Neural cell (in vitro differentiated cells): ENCODE results near the gene COG7. TPM values are rescaled to one million over a fixed set of nuclear protein-coding genes. Genes with fewer than 3 reads are reported as not detected.

Experiments
- H2AFZ ChIP-seq: fragments of 200-600, 300-800 bp; sonication (generic), shearing (Covaris generic); 2 replicates; pipeline ENCODE4 v1.6.0; 2014; ENCODE audit warnings: low read depth, mild to moderate bottlenecking, antibody characterized with exemption, low read length, moderate library complexity
- H3F3A ChIP-seq: fragments of 200-600 bp; shearing (Covaris generic); 2 replicates; pipeline ENCODE4 v1.6.1; 2016; ENCODE audit warnings: mild to moderate bottlenecking, moderate library complexity, mixed read lengths, antibody characterized with exemption, low read length; ENCODE audit not compliant: insufficient read depth, poor library complexity, severe bottlenecking
- H3K27ac ChIP-seq: fragments of 200-600, 300-800 bp; sonication (generic), shearing (Covaris generic); 2 replicates; pipeline ENCODE4 v1.5.1; 2014; ENCODE audit warnings: mild to moderate bottlenecking, low read length, moderate library complexity
- H3K27me3 ChIP-seq: fragments of 300-800, 200-600 bp; sonication (generic), shearing (Covaris generic); 2 replicates; pipeline ENCODE4 v1.6.0; 2014; ENCODE audit warnings: mild to moderate bottlenecking, low read depth, low read length, moderate library complexity; ENCODE audit not compliant: insufficient read depth
- H3K36me3 ChIP-seq: fragments of 300-800, 200-600 bp; sonication (generic), shearing (Covaris generic); 2 replicates; pipeline ENCODE4 v1.5.1; 2014; ENCODE audit warnings: mild to moderate bottlenecking, antibody characterized with exemption, low read length, moderate library complexity; ENCODE audit not compliant: insufficient read depth
- H3K4me2 ChIP-seq: fragments of 300-800, 200-600 bp; sonication (generic), shearing (Covaris generic); 2 replicates; pipeline ENCODE4 v1.6.0; 2014; ENCODE audit warnings: mild to moderate bottlenecking, low read length
- H3K4me3 ChIP-seq: fragments of 300-800, 200-600 bp; sonication (generic), shearing (Covaris generic); 2 replicates; pipeline ENCODE4 v1.5.1; 2014; ENCODE audit warnings: mild to moderate bottlenecking, low read length, moderate library complexity
- H3K79me2 ChIP-seq: fragments of 200-600 bp; shearing (Covaris generic); replicated peaks from 2 replicates; pipeline ENCODE4 v1.6.0; 2014; ENCODE audit warnings: mild to moderate bottlenecking, low read length, moderate library complexity; ENCODE audit not compliant: insufficient read depth
- H3K9ac ChIP-seq: fragments of 300-800, 200-600 bp; sonication (generic), shearing (Covaris generic); 2 replicates; pipeline ENCODE4 v1.6.1; 2016; ENCODE audit warnings: mild to moderate bottlenecking, low read length, mixed read lengths
- H3K9me2 ChIP-seq: fragments of 200-600 bp; shearing (Covaris generic); 2 replicates; pipeline ENCODE4 v1.6.1; 2016; ENCODE audit warnings: mild to moderate bottlenecking, low read length, mixed read lengths; ENCODE audit not compliant: insufficient read depth
- H3K9me3 ChIP-seq: fragments of 200-600, 300-800 bp; sonication (generic), shearing (Covaris generic); 2 replicates; pipeline ENCODE4 v1.6.1; 2016; ENCODE audit warnings: mild to moderate bottlenecking, mixed run types, low read length, moderate library complexity, mixed read lengths
- H4K20me1 ChIP-seq: fragments of 200-600 bp; shearing (Covaris generic); 2 replicates; pipeline ENCODE4 v1.6.1; 2016; ENCODE audit warnings: mild to moderate bottlenecking, mixed run types; ENCODE audit not compliant: insufficient read depth
- EP300 ChIP-seq: fragments of 450-650 bp; conservative IDR thresholded peaks from 2 replicates; pipeline ENCODE4 v1.6.1; 2014; ENCODE audit warnings: antibody characterized with exemption, mild to moderate bottlenecking, moderate library complexity; ENCODE audit not compliant: poor library complexity, severe bottlenecking
- EZH2 ChIP-seq: fragments of 200-600, 300-800 bp; shearing (Covaris generic), sonication (generic); IDR thresholded peaks from 2 replicates; pipeline ENCODE4 v1.6.1; 2014; ENCODE audit warnings: antibody characterized with exemption, low read length, borderline replicate concordance, mild to moderate bottlenecking; ENCODE audit not compliant: insufficient read depth, poor library complexity, severe bottlenecking
- MXI1 ChIP-seq: fragments of 450-650 bp; conservative IDR thresholded peaks from 2 replicates; pipeline ENCODE4 v1.6.1; 2014; ENCODE audit warnings: antibody characterized with exemption, mild to moderate bottlenecking; ENCODE audit not compliant: poor library complexity, severe bottlenecking
- POLR2AphosphoS5 ChIP-seq: IDR thresholded peaks from 2 replicates; pipeline ENCODE4 v1.6.1; 2012
- RAD21 ChIP-seq: fragments of 450-650 bp; conservative IDR thresholded peaks from 2 replicates; pipeline ENCODE4 v1.6.1; 2014; ENCODE audit warnings: antibody characterized with exemption, mild to moderate bottlenecking, moderate library complexity
- SMC3 ChIP-seq: fragments of 450-650 bp; conservative IDR thresholded peaks from 2 replicates; pipeline ENCODE4 v1.6.1; 2014; ENCODE audit warnings: antibody characterized with exemption, mild to moderate bottlenecking, moderate library complexity; ENCODE audit not compliant: poor library complexity
- TAF1 ChIP-seq: IDR thresholded peaks from 2 replicates; pipeline ENCODE4 v1.6.1; 2012; ENCODE audit warnings: low read depth
- polyA plus RNA-seq: library from polyadenylated mRNA; depleted of rRNA; stranded (reverse); fragments of >200 nt; gene quantifications from 2 replicates; pipeline ENCODE4 v1.2.3, GENCODE V29; 2014
- TF ChIP-seq, protein P1 (sequence below): IDR thresholded peaks from 2 replicates; pipeline ENCODE4 v1.6.1; 2012; ENCODE audit warnings: borderline replicate concordance
- TF ChIP-seq, protein P2 (sequence below): fragments of 450-650 bp; IDR thresholded peaks from 2 replicates; pipeline ENCODE4 v1.5.1; 2014; ENCODE audit warnings: antibody characterized with exemption, mild to moderate bottlenecking, moderate library complexity; ENCODE audit not compliant: poor library complexity, severe bottlenecking

Gene COG7
- polyA plus RNA-seq, 1 donor from 2014 or later = 16.2 TPM

DNA sequence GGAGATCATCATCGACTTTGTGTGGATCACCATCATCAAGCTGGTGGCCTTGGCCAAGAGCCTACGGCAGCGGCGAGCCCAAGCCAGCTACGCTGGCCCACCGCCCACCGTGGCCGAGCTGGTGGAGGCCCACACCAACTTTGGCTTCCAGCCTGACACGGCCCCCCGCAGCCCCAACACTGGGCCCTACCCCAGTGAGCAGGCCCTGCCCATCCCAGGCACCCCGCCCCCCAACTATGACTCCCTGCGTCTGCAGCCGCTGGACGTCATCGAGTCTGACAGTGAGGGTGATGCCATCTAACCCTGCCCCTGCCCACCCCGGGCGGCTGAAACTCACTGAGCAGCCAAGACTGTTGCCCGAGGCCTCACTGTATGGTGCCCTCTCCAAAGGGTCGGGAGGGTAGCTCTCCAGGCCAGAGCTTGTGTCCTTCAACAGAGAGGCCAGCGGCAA lies 72.5 kb downstream of the COG7 start:
- Histone ChIP-seq H3K9ac (no peak overlapping the region), H3K4me2 (no peak overlapping the region), H3K9me3 (no peaks in the 10 kb centered on the region), H3K4me3 (no peak overlapping the region), H2AFZ (no peak overlapping the region), H3K36me3 (no peaks in the 10 kb centered on the region), H3K27ac (no peak overlapping the region), H3K9me2 (no peaks in the 10 kb centered on the region), H3F3A (no peaks in the 10 kb centered on the region), H4K20me1 (no peaks in the 10 kb centered on the region), H3K79me2 (no peaks in the 10 kb centered on the region), H3K27me3 (no peaks in the 10 kb centered on the region)
- TF ChIP-seq TAF1 = no peak
- no peak for TF ChIP-seq EP300
- TF ChIP-seq RAD21 = no peak
- TF ChIP-seq POLR2AphosphoS5 = no peak
- TF ChIP-seq, protein P1, sequence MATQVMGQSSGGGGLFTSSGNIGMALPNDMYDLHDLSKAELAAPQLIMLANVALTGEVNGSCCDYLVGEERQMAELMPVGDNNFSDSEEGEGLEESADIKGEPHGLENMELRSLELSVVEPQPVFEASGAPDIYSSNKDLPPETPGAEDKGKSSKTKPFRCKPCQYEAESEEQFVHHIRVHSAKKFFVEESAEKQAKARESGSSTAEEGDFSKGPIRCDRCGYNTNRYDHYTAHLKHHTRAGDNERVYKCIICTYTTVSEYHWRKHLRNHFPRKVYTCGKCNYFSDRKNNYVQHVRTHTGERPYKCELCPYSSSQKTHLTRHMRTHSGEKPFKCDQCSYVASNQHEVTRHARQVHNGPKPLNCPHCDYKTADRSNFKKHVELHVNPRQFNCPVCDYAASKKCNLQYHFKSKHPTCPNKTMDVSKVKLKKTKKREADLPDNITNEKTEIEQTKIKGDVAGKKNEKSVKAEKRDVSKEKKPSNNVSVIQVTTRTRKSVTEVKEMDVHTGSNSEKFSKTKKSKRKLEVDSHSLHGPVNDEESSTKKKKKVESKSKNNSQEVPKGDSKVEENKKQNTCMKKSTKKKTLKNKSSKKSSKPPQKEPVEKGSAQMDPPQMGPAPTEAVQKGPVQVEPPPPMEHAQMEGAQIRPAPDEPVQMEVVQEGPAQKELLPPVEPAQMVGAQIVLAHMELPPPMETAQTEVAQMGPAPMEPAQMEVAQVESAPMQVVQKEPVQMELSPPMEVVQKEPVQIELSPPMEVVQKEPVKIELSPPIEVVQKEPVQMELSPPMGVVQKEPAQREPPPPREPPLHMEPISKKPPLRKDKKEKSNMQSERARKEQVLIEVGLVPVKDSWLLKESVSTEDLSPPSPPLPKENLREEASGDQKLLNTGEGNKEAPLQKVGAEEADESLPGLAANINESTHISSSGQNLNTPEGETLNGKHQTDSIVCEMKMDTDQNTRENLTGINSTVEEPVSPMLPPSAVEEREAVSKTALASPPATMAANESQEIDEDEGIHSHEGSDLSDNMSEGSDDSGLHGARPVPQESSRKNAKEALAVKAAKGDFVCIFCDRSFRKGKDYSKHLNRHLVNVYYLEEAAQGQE = no peak
- TF ChIP-seq, protein P2, sequence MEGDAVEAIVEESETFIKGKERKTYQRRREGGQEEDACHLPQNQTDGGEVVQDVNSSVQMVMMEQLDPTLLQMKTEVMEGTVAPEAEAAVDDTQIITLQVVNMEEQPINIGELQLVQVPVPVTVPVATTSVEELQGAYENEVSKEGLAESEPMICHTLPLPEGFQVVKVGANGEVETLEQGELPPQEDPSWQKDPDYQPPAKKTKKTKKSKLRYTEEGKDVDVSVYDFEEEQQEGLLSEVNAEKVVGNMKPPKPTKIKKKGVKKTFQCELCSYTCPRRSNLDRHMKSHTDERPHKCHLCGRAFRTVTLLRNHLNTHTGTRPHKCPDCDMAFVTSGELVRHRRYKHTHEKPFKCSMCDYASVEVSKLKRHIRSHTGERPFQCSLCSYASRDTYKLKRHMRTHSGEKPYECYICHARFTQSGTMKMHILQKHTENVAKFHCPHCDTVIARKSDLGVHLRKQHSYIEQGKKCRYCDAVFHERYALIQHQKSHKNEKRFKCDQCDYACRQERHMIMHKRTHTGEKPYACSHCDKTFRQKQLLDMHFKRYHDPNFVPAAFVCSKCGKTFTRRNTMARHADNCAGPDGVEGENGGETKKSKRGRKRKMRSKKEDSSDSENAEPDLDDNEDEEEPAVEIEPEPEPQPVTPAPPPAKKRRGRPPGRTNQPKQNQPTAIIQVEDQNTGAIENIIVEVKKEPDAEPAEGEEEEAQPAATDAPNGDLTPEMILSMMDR = no peak
- no peak for TF ChIP-seq MXI1
- TF ChIP-seq SMC3 = no peak
- no peak for TF ChIP-seq EZH2

DNA sequence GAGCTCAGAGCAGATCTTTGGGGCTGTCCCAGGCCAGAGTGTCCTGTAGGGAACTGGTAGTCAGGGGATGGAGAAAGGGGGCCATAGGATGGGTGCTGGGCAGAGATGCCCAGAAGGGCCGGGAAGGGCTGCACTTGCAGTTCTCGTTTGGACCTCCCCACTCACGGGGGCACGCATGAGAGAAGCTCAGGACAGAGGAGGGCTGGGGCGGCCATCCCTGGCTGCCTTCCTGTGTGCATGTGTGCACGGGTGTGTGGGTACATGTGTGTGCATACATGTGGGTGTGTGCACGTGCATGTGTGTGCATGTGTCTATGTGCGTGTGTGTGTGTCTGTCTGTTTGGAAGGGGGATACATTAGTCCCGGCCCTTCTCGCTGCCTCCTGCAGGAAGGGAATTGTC lies 73.3 kb downstream of the COG7 start:
- H2AFZ ChIP-seq = no peak overlapping the region
- H4K20me1 ChIP-seq = no peaks in the 10 kb centered on the region
- H3K27ac ChIP-seq = no peak overlapping the region
- no peaks in the 10 kb centered on the region for H3F3A ChIP-seq
- no peaks in the 10 kb centered on the region for H3K79me2 ChIP-seq
- H3K9ac ChIP-seq = no peak overlapping the region
- H3K27me3 ChIP-seq = no peaks in the 10 kb centered on the region
- H3K36me3 ChIP-seq = no peaks in the 10 kb centered on the region
- no peak for TF ChIP-seq SMC3
- no peak for TF ChIP-seq MXI1
- TF ChIP-seq, protein P1 = no peak
- no peak for TF ChIP-seq EP300
- TF ChIP-seq, protein P2 = no peak
- no peak for TF ChIP-seq TAF1
- TF ChIP-seq RAD21 = no peak
- TF ChIP-seq POLR2AphosphoS5 = no peak
- no peak for TF ChIP-seq EZH2
- no peak overlapping the region for H3K4me3 ChIP-seq
- H3K9me2 ChIP-seq = no peaks in the 10 kb centered on the region
- no peaks in the 10 kb centered on the region for H3K9me3 ChIP-seq
- H3K4me2 ChIP-seq = no peak overlapping the region
